Middle frontal gyrus (tissue), 1 donor: Measurements from ENCODE around the gene FBXO31.
"Not testable (repeated sequence)": the region's sequence is repeated elsewhere in the genome, so short reads cannot be mapped to it uniquely, and the experiment has no call there.

Experiments
- DNase-seq: peaks from one replicate; pipeline ENCODE4 v3.0.0-alpha.2; 2015; ENCODE audit warnings: low spot score; ENCODE audit errors: extremely low spot score

FBXO31 gene

GRCh38 chr16:87344931-87345631, 38.5 kb downstream of the FBXO31 start:
- no peak for DNase-seq

GRCh38 chr16:87344165-87344930, 39.2 kb downstream of the FBXO31 start:
- DNase-seq, result no peak

DNA sequence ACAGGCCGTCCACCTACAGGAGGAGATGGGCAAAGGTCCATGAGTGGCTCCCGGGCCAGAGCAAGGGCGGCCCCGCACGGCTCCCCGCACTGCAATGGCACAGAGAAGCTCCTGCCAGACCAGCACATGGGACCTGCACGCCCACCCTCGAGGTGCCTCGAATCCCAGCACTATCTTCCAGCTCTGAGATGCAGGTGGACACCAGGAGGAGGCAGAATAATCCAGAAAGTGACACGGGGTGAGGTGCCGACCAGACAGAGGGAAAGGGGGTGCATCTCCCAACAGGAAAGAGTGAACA, 39.9 kb downstream of the FBXO31 start:
- DNase-seq, result no peak

DNA sequence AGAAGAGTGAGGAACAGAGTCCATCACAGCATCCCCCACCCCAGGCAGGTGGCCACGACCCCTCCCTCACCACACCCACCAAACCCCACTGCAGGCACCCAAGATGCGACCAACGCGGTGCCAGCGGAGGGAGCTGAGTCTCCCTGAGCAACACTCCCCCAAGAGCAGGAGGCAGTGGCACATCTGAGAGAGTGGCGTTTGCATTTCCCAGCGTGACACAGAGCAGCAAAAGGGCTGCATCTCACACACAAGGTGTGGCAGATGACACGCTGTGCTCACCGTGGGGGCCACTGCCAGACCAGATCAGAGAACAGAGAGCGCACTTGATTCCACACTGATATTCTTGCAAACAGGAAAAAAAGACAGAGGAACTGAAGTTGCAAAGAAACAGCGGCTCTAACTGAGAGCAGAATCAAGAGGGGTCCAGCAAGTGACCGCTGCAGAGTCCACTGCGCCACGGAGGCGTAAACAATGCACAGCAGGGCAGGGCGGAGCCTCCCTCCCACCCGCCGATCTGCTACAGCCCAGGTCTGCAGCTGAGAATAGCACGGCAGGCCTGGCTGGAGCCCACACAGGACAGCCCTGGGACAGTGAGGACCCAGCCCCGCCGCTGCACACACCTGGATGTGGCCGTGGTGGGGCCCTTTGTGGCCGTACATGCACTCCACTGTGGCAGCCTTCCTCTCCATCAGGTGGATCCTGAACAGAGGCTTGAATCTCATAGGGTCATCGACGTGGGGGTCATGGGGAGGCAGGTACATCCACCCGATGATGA, 40.4 kb downstream of the FBXO31 start:
- no peak for DNase-seq

DNA sequence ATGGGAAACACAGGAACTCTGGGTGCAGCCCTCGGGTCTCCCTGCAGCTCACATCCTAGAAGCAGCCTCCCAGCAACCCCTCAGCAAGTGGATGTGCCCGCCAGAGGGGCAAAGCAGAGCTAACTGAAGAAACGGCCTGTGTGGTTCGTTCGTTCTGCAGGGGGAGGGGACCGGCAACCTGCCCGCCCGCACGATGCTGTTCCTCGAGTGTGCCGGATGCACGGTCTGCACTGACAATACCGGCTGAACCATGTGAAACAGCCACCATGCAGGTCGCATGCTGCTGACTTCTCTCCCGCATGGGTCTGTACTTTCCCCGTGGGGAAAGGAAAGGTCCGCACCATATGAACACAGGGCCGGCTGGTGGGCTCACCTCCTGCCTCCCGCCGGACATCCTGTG, 41.1 kb downstream of the FBXO31 start:
- DNase-seq, result no peak

GRCh38 chr16:87340198-87340597, 43.4 kb downstream of the FBXO31 start:
- no peak for DNase-seq

GRCh38 chr16:87339724-87340105, 43.9 kb downstream of the FBXO31 start:
- not testable (repeated sequence) for DNase-seq

GRCh38 chr16:87339086-87339723, 44.4 kb downstream of the FBXO31 start:
- DNase-seq, result no peak

- no peak for DNase-seq
Measured at GRCh38 chr16:87338155-87338765, 45.3 kb downstream of the FBXO31 start.

DNA sequence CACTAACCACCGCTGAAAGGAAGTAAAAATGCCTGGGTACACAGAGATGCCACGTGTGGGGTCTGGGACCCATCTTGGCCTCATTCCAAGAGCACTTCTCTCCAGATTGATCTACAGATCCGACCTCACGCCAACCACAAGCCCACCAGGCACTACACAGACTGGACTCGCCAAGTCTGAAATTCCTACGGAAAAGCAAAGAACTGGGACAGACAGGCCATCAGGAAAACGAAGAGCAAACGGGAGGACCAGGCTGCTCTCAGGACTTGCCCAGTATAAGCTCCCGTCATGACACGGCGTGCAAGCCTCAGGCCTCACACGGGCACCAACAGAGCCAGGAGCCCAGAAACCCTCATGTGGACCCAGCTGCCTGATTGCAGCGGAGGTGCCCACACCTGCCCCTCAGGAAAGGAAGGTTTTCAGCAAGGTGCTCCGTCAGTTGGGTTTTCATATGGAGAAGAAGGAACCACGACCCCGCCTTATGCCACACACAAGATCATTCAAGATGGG, 46.3 kb downstream of the FBXO31 start:
- no peak for DNase-seq

DNA sequence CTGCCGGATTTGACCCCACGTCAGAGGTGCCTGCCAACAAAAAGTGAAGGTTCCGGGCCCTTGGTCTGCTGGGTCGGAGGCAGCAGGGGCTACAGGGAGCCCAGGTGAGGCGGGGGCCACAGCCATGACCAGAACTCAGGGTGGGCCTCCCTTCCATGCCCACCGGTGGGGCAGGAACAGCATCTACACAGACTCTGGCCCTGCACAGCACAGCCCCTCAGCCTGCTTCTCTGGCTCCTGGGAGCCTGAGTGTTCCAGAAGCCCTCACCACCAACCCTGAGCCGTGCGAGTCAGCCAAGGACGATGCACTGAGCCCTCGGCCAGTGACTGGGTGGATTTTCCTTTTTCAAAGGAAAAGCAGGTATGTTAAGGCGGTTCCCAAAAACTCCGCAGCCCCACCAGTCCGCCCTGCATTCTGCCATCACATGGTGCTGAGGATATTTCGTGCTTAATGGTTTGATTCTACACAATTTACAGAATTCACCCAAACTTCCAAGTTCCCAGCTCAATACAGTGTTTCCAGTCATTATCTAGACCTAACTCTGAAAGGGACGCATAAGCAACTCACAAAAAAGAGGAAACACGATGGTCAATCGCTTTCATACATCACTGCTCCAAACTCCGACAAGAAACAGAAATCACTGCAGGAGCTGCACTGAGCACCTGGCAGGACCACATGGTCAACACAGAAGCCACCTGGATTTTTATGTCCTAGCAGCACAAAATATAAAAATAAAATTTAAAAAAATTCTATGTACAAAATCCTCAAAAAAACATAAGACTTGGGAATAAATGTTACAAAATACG, 46.9 kb downstream of the FBXO31 start:
- DNase-seq, result no peak

DNA sequence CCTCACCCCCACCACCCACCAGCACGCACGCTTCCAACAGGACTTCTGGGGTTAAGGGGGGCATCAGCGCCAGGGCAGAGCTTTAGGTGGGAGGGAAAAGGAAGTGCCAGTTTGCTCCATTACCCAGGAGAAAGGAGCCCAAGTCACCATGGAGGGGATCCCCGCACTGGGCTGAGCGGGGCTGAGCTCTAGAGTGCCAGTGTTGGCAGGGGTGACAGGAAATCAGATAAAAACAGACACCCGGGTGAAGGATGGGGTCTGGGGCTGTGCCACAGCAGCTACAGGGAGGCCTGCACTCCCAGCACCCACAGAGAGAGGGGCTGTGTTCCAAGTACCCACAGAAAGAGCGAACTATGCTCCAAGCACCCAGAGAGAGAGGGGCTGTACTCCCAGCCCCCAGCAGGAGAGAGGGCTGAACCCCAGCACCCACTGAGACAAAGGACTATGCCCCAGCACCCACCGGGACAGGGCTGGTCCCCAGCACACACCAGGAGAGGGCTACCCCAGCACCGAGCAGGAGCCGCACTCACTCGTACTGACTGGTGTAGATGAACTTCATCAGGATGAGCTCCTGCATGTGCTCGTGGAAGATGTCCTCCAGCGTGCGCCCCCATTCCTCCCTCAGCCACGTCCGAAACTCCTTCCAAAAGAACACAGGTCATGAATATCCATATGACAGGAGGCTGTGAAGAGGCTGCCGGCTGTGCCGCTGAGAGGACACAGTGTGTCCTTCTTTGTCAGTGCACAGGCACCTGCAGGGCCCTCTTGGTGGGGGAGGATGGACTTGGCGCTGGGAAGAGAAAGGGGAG, 47.7 kb downstream of the FBXO31 start:
- no peak for DNase-seq

DNA sequence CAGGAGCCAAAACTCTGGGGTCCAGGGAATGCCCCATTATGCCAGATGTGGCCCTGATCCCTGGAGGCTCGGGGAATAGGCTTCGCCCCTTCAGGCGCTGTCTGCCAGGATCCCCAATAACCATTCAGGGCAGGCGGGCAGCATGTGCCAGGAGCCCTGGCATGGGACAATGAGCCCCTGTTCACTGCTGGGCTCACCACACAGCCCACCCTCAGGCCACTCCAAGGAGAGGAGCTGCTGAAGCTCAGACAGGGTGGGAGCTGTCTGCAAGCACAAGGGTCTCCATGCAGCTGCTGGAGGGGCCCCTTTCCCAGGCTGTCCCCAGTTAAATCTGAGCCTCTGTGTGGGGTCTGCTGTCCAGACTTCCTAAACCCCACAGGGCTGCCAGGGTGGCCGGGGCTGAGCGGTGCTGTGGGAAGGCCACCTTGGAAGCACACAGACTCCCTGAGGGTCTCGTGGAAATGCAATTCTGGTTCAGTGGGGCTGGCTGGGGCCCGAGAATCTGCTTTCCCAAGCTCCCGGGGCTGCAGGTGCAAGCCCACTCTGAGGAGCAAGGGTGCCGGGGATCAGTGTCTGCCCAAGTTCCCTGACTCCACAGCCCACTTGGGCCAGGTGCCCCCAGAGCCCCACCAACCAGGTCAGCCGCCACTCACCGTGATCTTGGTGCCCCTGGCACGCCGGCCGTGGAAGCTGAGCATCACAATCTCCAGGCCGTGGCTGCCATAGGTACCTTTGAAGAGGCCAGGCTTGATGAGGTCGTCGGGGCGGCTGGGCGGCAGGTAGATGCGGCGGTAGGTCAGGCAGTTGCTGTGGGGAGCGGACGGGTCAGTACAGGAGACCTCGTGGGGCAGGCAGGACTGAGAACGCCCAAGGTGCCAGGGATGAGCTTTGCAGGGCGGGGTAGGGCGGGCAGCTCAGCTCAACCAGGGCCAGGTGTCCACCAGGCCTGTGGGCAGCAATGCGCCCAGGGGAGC, 48.6 kb downstream of the FBXO31 start:
- no peak for DNase-seq

GRCh38 chr16:87333581-87334331, 49.8 kb downstream of the FBXO31 start:
- DNase-seq, result no peak

GRCh38 chr16:87333101-87333500, 50.5 kb downstream of the FBXO31 start:
- DNase-seq, result no peak

- no peak for DNase-seq
Measured at GRCh38 chr16:87332150-87332549, 51.4 kb downstream of the FBXO31 start.

DNA sequence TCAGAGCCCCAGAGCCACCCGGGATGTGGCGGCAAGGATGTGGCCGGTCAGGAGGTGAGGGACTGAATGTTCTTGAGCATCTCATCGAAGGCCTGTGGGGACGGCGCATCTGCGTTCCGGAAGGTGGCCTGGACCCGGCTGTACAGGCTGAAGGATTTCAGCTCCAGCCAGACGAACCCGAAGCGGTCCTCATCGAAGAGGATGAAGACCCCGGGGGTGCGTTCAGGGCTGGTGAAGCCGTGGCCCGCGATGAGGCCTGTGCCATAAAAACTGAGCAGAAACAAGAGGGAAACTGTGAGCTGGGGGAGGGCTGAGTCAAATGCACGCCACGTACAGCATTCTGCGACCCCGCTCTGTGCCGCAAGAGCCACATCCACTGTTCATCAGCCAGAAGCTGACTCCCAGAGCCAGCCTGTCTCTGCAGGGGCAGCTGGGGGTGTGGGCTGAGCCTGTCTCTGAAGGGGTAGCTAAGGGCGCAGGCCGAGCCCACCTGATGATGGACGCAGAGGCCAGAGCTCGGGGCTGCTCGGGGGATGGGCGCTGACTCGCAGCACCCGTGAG, 52.3 kb downstream of the FBXO31 start:
- DNase-seq, result no peak
